Measurements from ENCODE around the gene SPATC1L.

DNA sequence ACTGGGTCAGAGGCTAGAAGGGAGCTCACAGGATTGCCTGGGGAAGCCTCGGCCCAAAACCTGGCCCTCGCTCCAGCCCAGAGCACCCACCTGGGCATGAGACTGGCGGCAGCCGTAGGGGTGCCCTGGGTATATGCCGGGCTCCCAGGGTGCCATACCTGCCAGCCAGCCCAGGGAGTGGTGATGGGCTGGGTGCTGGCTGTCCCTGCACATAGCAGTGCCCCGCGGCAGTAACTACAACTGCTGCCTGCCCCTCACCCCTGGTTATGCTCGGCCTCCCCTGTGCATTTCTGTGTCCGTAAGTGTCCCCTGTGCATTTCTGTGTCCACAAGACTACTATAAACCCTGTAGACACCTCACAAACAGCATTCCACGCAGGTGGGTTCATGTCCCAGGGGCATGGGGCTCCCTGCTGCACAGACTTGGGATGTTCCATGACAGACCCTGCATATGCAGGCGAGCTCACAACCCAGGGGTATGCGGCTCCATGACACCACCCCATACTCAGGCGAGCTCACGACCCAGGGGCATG, 5.8 kb upstream of the SPATC1L start:
- TF ChIP-seq CTCF (IDR thresholded peaks at IDR 0.05; ENCODE audit: extremely low read depth in 1 of 2, insufficient read depth in 1 of 2, low read depth in 1 of 2, low read length in 2 of 2) = no peak
- no peak for TF ChIP-seq POLR2A (IDR thresholded peaks at IDR 0.05; ENCODE audit: low read depth, low read length)
- no peak for TF ChIP-seq EZH2 (IDR thresholded peaks at IDR 0.05; ENCODE audit: borderline replicate concordance, low read depth, low read length, severe bottlenecking)
- no peak for TF ChIP-seq POLR2AphosphoS5 (IDR thresholded peaks at IDR 0.05; ENCODE audit: insufficient read depth, low read depth, low read length)
- TF ChIP-seq MYC (IDR thresholded peaks at IDR 0.05; ENCODE audit: low read depth, low read length) = no peak
- TF ChIP-seq FOS (IDR thresholded peaks at IDR 0.05; ENCODE audit: borderline replicate concordance, insufficient read depth, low read length) = no peak
- TF ChIP-seq, protein P1, sequence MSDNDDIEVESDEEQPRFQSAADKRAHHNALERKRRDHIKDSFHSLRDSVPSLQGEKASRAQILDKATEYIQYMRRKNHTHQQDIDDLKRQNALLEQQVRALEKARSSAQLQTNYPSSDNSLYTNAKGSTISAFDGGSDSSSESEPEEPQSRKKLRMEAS (IDR thresholded peaks at IDR 0.05; ENCODE audit: insufficient read depth, insufficient read length) = no peak
- TF ChIP-seq GATA2 (IDR thresholded peaks at IDR 0.05; ENCODE audit: insufficient read depth, insufficient read length, low read depth, low read length) = no peak
